Liver (tissue), 9 donors: Measurements from ENCODE around the gene CPEB2. TPM values are rescaled to one million over a fixed set of nuclear protein-coding genes. Genes with fewer than 3 reads are reported as not detected.

Experiments
- DNase-seq: peaks from one replicate; pipeline ENCODE4 v3.0.0-alpha.2; 2017; ENCODE audit warnings: low spot score
- H3K27ac ChIP-seq, 2 donors: one replicate each; pipeline ENCODE4 v1.7.0; 2013; ENCODE audit warnings: inconsistent platforms in 2 of 2, low read length in 2 of 2, control low read depth in 1 of 2, low read depth in 1 of 2, mild to moderate bottlenecking in 1 of 2
- H3K27me3 ChIP-seq, 4 donors: one replicate each; pipeline versions ENCODE4 v1.6.1 to v1.7.0; 2013; ENCODE audit warnings: low read length in 3 of 4, inconsistent platforms in 1 of 4, mild to moderate bottlenecking in 1 of 4, moderate library complexity in 1 of 4; ENCODE audit not compliant: control insufficient read depth in 4 of 4, insufficient read depth in 4 of 4
- H3K36me3 ChIP-seq, 4 donors: one replicate each; pipeline versions ENCODE4 v1.6.1 to v1.7.0; 2013; ENCODE audit warnings: low read length in 3 of 4, mild to moderate bottlenecking in 3 of 4, low read depth in 1 of 4, moderate library complexity in 1 of 4; ENCODE audit not compliant: control insufficient read depth in 4 of 4, insufficient read depth in 3 of 4
- H3K4me1 ChIP-seq, 4 donors: one replicate each; pipeline versions ENCODE4 v1.6.1 to v1.7.0; 2013; ENCODE audit warnings: low read length in 3 of 4, mild to moderate bottlenecking in 3 of 4, moderate library complexity in 1 of 4; ENCODE audit not compliant: control insufficient read depth in 4 of 4, insufficient read depth in 4 of 4
- H3K4me3 ChIP-seq, 3 donors: one replicate each; pipeline versions ENCODE4 v1.6.1 to v1.7.0; 2013; ENCODE audit warnings: low read length in 3 of 3, control low read depth in 1 of 3, low read depth in 1 of 3, mild to moderate bottlenecking in 1 of 3
- H3K9ac ChIP-seq, 2 donors: one replicate each; pipeline ENCODE4 v1.7.0; 2013; ENCODE audit warnings: low read length in 2 of 2, mild to moderate bottlenecking in 2 of 2, moderate library complexity in 2 of 2, control low read depth in 1 of 2, low read depth in 1 of 2
- H3K9me3 ChIP-seq, 4 donors: one replicate each; pipeline versions ENCODE4 v1.6.1 to v1.7.0; 2013; ENCODE audit warnings: low read length in 3 of 4; ENCODE audit not compliant: control insufficient read depth in 4 of 4
- EGR1 ChIP-seq, 2 donors: IDR thresholded peaks; 2 replicates each; pipeline ENCODE4 v1.6.1; 2016 to 2018; ENCODE audit warnings: antibody characterized with exemption in 2 of 2, low read depth in 2 of 2
- FOXA1 ChIP-seq: IDR thresholded peaks from 2 replicates; pipeline ENCODE4 v1.6.1; 2016; ENCODE audit warnings: antibody characterized with exemption
- FOXA2 ChIP-seq: IDR thresholded peaks from 2 replicates; pipeline ENCODE4 v1.6.1; 2016; ENCODE audit warnings: antibody characterized with exemption
- GABPA ChIP-seq, 2 donors: IDR thresholded peaks in 1 of 2; conservative IDR thresholded peaks in 1 of 2; 2 replicates each; pipeline ENCODE4 v1.6.1; 2016; ENCODE audit warnings: antibody characterized with exemption in 2 of 2, mild to moderate bottlenecking in 1 of 2, moderate library complexity in 1 of 2
- HNF4A ChIP-seq, 2 donors: conservative IDR thresholded peaks; 2 replicates each; pipeline ENCODE4 v1.6.1; 2016; ENCODE audit warnings: antibody characterized with exemption in 2 of 2, mild to moderate bottlenecking in 2 of 2
- HNF4G ChIP-seq: IDR thresholded peaks from 2 replicates; pipeline ENCODE4 v1.6.1; 2016; ENCODE audit warnings: antibody characterized with exemption
- JUND ChIP-seq, 2 donors: IDR thresholded peaks; 2 replicates each; pipeline ENCODE4 v1.6.1; 2016; ENCODE audit warnings: antibody characterized with exemption in 2 of 2
- NR2F2 ChIP-seq: IDR thresholded peaks from 2 replicates; pipeline ENCODE4 v1.6.1; 2016; ENCODE audit warnings: antibody characterized with exemption
- RAD21 ChIP-seq, 2 donors: IDR thresholded peaks; 2 replicates each; pipeline ENCODE4 v1.6.1; 2016; ENCODE audit warnings: antibody characterized with exemption in 2 of 2, mild to moderate bottlenecking in 2 of 2
- RXRA ChIP-seq, 2 donors: IDR thresholded peaks; 2 replicates each; pipeline ENCODE4 v1.6.1; 2017 to 2018; ENCODE audit warnings: antibody characterized with exemption in 2 of 2, mild to moderate bottlenecking in 1 of 2
- SP1 ChIP-seq: IDR thresholded peaks from 2 replicates; pipeline ENCODE4 v1.6.1; 2018; ENCODE audit warnings: antibody characterized with exemption, mild to moderate bottlenecking
- TAF1 ChIP-seq: conservative IDR thresholded peaks from 2 replicates; pipeline ENCODE4 v1.6.1; 2016; ENCODE audit warnings: antibody characterized with exemption, mild to moderate bottlenecking
- YY1 ChIP-seq: IDR thresholded peaks from 2 replicates; pipeline ENCODE4 v1.6.1; 2016; ENCODE audit warnings: antibody characterized with exemption, mild to moderate bottlenecking
- polyA plus RNA-seq, 2 donors: library from polyadenylated mRNA; stranded (reverse) in 1 of 2; unstranded in 1 of 2; fragments of 200-250 nt in 1 of 2; fragments of >200 nt in 1 of 2; fragmentation: Nextera tagmentation in 1 of 2; extraction: Ambion mirVana in 1 of 2; gene quantifications; one replicate each; pipeline versions ENCODE4 v1.2.1 to v1.2.3, GENCODE V29; 2013 to 2015
- total RNA-seq, 2 donors: library from RNA; depleted of rRNA; stranded (reverse); fragments of >200 nt; gene quantifications; one replicate each; pipeline ENCODE4 v1.2.3, GENCODE V29; 2014
- TF ChIP-seq, protein P1 (sequence below): IDR thresholded peaks from 2 replicates; pipeline ENCODE4 v1.6.1; 2016; ENCODE audit warnings: antibody characterized with exemption
- TF ChIP-seq, protein P2 (sequence below): IDR thresholded peaks from 2 replicates; pipeline ENCODE4 v1.6.1; 2016; ENCODE audit warnings: antibody characterized with exemption
- TF ChIP-seq, protein P3 (sequence below): IDR thresholded peaks from 2 replicates; pipeline ENCODE4 v1.6.1; 2016; ENCODE audit warnings: antibody characterized with exemption
- TF ChIP-seq, protein P4 (sequence below): IDR thresholded peaks from 2 replicates; pipeline ENCODE4 v1.6.1; 2016; ENCODE audit warnings: antibody characterized with exemption, mild to moderate bottlenecking
- TF ChIP-seq, protein P5 (sequence below): fragments of 150-350 bp; IDR thresholded peaks from 2 replicates; pipeline ENCODE4 v1.5.1; 2017; ENCODE audit warnings: improper control_type of control experiment, low read depth, low read length; ENCODE audit not compliant: missing input control
- donor health status: healthy.
- donor health status: healthy.
- donor health status: healthy.
- donor health status: healthy.
- donor health status: healthy.

CPEB2 gene
- total and polyA plus RNA-seq, 4 donors: 3.6 to 14.0 (median 4.6) TPM

DNA sequence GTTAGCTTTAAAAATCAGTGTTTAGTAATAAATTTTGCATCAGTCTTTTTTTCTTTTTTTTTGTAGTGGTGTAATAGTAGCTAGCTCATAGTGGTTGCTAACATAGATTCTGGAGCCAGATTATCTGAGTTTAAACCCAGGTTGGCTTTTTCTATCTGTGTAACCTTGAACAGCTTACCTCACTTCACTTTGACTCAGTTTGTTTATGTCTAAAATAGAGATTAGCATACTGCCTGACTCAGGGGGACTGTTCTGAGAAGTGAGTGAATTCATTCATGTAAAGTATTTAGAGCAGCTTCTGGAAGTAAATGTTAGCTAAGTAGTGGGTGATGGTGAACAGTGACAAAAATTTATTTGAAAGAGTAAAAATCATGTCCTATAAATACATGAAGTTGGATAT is 32.9 kb downstream of the CPEB2 start (continued):
- TF ChIP-seq, protein P1, sequence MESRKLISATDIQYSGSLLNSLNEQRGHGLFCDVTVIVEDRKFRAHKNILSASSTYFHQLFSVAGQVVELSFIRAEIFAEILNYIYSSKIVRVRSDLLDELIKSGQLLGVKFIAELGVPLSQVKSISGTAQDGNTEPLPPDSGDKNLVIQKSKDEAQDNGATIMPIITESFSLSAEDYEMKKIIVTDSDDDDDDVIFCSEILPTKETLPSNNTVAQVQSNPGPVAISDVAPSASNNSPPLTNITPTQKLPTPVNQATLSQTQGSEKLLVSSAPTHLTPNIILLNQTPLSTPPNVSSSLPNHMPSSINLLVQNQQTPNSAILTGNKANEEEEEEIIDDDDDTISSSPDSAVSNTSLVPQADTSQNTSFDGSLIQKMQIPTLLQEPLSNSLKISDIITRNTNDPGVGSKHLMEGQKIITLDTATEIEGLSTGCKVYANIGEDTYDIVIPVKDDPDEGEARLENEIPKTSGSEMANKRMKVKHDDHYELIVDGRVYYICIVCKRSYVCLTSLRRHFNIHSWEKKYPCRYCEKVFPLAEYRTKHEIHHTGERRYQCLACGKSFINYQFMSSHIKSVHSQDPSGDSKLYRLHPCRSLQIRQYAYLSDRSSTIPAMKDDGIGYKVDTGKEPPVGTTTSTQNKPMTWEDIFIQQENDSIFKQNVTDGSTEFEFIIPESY: no peak
- TF ChIP-seq, protein P2, sequence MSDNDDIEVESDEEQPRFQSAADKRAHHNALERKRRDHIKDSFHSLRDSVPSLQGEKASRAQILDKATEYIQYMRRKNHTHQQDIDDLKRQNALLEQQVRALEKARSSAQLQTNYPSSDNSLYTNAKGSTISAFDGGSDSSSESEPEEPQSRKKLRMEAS: no peak
- TF ChIP-seq HNF4G: no peak
- no peak for TF ChIP-seq JUND (IDR thresholded peaks at IDR 0.05)
- no peak for TF ChIP-seq YY1
- TF ChIP-seq, protein P3, sequence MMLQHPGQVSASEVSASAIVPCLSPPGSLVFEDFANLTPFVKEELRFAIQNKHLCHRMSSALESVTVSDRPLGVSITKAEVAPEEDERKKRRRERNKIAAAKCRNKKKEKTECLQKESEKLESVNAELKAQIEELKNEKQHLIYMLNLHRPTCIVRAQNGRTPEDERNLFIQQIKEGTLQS: no peak
- TF ChIP-seq GABPA (IDR thresholded peaks at IDR 0.05 in 1 of 2, conservative IDR thresholded peaks at IDR 0.05 in 1 of 2): no peak

DNA sequence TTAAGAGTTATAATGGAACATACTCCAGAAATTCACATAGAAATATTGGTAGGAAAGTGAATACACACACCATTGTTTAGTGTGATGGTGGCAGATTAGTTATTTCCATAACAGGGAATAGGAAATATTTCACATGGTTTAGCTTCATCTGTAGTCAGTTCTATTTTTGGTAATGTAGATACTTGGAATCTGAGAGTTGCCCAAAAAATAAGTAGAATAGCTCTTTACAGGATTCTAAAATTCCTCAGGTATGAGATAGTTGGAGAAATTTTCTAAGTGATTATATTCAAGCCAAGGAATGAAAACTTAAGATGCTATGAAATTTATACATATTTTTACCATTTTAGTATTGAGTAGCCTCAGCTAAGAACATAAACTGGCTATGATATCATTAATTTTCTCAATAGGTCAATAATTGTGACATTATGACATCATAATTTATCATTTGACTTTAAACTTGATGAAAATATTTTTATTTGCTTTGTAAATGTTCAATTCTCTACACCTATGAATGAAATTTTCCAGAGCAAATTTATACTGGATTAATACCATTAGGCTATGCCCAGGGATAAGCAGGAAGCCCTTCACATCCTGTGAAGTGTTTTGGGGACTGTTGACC is 35.8 kb downstream of the CPEB2 start:
- no peak for TF ChIP-seq RXRA (IDR thresholded peaks at IDR 0.05)
- TF ChIP-seq, protein P4, sequence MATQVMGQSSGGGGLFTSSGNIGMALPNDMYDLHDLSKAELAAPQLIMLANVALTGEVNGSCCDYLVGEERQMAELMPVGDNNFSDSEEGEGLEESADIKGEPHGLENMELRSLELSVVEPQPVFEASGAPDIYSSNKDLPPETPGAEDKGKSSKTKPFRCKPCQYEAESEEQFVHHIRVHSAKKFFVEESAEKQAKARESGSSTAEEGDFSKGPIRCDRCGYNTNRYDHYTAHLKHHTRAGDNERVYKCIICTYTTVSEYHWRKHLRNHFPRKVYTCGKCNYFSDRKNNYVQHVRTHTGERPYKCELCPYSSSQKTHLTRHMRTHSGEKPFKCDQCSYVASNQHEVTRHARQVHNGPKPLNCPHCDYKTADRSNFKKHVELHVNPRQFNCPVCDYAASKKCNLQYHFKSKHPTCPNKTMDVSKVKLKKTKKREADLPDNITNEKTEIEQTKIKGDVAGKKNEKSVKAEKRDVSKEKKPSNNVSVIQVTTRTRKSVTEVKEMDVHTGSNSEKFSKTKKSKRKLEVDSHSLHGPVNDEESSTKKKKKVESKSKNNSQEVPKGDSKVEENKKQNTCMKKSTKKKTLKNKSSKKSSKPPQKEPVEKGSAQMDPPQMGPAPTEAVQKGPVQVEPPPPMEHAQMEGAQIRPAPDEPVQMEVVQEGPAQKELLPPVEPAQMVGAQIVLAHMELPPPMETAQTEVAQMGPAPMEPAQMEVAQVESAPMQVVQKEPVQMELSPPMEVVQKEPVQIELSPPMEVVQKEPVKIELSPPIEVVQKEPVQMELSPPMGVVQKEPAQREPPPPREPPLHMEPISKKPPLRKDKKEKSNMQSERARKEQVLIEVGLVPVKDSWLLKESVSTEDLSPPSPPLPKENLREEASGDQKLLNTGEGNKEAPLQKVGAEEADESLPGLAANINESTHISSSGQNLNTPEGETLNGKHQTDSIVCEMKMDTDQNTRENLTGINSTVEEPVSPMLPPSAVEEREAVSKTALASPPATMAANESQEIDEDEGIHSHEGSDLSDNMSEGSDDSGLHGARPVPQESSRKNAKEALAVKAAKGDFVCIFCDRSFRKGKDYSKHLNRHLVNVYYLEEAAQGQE: no peak
- TF ChIP-seq HNF4A (conservative IDR thresholded peaks at IDR 0.05): no peak
- TF ChIP-seq, protein P2: no peak
- no peak for TF ChIP-seq FOXA2
- TF ChIP-seq JUND (IDR thresholded peaks at IDR 0.05): no peak
- TF ChIP-seq NR2F2: no peak
- no peak for TF ChIP-seq FOXA1
- TF ChIP-seq TAF1: no peak
- TF ChIP-seq, protein P5, sequence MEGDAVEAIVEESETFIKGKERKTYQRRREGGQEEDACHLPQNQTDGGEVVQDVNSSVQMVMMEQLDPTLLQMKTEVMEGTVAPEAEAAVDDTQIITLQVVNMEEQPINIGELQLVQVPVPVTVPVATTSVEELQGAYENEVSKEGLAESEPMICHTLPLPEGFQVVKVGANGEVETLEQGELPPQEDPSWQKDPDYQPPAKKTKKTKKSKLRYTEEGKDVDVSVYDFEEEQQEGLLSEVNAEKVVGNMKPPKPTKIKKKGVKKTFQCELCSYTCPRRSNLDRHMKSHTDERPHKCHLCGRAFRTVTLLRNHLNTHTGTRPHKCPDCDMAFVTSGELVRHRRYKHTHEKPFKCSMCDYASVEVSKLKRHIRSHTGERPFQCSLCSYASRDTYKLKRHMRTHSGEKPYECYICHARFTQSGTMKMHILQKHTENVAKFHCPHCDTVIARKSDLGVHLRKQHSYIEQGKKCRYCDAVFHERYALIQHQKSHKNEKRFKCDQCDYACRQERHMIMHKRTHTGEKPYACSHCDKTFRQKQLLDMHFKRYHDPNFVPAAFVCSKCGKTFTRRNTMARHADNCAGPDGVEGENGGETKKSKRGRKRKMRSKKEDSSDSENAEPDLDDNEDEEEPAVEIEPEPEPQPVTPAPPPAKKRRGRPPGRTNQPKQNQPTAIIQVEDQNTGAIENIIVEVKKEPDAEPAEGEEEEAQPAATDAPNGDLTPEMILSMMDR: no peak
- TF ChIP-seq, protein P1: no peak
- TF ChIP-seq EGR1 (IDR thresholded peaks at IDR 0.05; ENCODE audit: low read depth in 2 of 2): no peak
- TF ChIP-seq HNF4G: no peak
- TF ChIP-seq SP1: no peak
- TF ChIP-seq YY1: no peak
- no peak for TF ChIP-seq GABPA (IDR thresholded peaks at IDR 0.05 in 1 of 2, conservative IDR thresholded peaks at IDR 0.05 in 1 of 2)
- TF ChIP-seq RAD21 (IDR thresholded peaks at IDR 0.05): no peak
- Histone ChIP-seq H3K27ac (no peak overlapping the region), H3K9ac (no peak overlapping the region), H3K4me1 (peaks cover 0 to 5% (median under 1%) of the 10 kb centered on the region in 4 donors), H3K27me3 (no peaks in the 10 kb centered on the region), H3K9me3 (no peaks in the 10 kb centered on the region), H3K36me3 (peaks cover 0 to 11% (median 5%) of the 10 kb centered on the region in 4 donors), H3K4me3 (no peak overlapping the region)
- no peak for DNase-seq
